AG10803 (cell line): Measurements from ENCODE around the gene CES2.

Source experiments
- DNase-seq: peaks from one replicate; pipeline ENCODE4 v3.0.0; 2010; ENCODE audit warnings: low read depth
- H3K4me3 ChIP-seq: 2 replicates; pipeline ENCODE4 v1.5.1; 2011; ENCODE audit warnings: mild to moderate bottlenecking, low read length, control low read depth
- TF ChIP-seq, protein P1 (sequence below): conservative IDR thresholded peaks from 2 replicates; pipeline ENCODE4 v1.5.1; 2011; ENCODE audit warnings: mild to moderate bottlenecking, low read length, control low read depth, inconsistent platforms

The CES2 gene

DNA sequence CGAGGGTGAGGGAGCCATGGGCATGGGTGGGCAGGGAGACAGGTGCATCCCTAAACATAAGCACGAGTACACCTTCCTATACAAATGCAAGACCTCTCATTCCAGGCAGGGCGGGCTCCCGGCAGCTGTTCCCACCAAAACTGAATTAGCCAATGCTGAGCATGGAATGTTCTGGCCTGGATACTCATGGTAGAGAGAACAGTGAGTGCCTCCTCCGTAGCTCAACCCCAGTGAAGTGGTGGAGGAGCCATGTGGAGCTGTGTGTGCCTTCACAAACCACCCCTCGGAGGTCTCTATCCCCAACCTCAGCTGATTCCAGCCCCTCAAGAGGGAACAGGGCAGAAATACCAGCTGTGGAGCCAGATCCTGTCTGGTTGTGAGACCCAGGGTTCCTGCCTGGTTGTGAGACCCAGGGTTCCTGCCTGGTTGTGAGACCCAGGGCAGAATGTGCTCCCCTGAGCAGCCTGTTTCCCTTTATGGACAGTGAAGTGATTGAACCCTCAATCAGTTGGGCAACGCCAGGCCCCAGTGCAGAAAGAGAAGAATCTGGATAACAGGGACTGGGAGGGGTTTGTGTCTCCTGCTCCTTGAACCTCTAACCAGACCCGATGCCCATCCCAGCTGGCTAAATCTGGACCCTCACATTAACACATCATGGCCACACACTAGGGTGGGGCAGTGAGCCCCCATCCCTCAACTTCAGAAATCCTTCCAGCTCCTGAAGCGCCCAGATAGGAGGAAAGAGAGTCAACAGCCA lies 14.2 kb upstream of the CES2 start:
- TF ChIP-seq, protein P1, sequence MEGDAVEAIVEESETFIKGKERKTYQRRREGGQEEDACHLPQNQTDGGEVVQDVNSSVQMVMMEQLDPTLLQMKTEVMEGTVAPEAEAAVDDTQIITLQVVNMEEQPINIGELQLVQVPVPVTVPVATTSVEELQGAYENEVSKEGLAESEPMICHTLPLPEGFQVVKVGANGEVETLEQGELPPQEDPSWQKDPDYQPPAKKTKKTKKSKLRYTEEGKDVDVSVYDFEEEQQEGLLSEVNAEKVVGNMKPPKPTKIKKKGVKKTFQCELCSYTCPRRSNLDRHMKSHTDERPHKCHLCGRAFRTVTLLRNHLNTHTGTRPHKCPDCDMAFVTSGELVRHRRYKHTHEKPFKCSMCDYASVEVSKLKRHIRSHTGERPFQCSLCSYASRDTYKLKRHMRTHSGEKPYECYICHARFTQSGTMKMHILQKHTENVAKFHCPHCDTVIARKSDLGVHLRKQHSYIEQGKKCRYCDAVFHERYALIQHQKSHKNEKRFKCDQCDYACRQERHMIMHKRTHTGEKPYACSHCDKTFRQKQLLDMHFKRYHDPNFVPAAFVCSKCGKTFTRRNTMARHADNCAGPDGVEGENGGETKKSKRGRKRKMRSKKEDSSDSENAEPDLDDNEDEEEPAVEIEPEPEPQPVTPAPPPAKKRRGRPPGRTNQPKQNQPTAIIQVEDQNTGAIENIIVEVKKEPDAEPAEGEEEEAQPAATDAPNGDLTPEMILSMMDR, result no peak
- no peak for DNase-seq
- H3K4me3 ChIP-seq, result no peak overlapping the region

DNA sequence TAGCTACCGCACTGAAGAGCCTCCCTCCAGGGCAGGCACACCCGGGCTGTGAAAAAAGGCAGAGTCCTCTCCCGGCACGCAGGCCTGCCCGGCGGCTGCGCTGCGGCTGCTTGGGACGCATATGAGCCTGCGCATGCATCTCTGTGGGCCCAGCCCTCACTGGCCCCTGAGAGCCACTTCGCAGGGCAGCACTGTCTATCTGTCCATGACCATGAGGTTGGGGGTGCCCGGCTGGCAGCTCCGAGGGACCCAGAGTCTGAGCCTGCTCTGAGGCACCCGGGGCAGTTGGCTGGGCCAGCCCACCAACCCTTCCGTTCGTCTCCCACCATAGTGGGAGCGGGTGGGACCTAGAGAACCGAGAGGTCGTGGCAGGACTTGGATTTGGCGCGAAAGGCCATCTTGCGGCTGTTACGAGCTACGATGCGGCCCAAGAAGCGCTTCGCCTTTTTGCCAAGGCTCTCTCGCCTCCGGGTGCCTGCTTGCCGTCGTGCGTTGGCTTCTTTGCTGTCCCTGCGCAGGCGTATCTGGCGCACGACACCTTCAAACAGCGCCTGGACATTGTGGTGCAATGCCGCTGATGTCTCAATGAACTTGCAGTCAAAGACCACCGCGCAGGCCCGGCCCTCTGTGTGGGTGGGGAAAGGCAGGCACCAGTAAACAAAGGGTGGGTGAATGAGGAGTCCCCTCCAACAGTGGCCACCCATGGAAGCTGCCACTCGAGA lies 13.4 kb upstream of the CES2 start:
- no peak for DNase-seq
- TF ChIP-seq, protein P1, result no peak
- H3K4me3 ChIP-seq, result no peak overlapping the region

DNA sequence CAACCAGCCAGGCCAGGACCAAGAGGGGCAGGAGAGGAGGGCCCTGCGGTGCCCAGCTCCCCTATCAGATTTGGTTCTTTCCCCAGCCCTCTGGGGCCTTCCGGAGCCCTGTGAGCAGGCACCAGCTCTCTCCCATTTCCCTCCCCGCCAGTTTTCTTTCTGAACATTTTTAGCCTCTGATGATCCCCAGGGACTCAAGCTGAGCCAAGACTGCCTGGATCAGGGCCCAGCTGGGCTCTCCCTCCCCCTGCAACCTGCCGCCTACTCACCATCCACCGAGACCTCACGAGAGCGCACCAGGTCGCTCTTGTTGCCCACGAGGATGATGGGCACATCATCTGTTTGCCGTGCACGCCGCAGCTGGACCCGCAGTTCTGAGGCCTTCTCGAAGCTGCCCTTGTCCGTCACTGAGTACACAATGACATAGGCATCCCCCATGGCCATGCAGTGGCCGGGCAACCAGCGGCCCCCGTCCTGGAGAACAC lies 12.0 kb upstream of the CES2 start:
- no peak for DNase-seq
- TF ChIP-seq, protein P1, result no peak
- no peak overlapping the region for H3K4me3 ChIP-seq

DNA sequence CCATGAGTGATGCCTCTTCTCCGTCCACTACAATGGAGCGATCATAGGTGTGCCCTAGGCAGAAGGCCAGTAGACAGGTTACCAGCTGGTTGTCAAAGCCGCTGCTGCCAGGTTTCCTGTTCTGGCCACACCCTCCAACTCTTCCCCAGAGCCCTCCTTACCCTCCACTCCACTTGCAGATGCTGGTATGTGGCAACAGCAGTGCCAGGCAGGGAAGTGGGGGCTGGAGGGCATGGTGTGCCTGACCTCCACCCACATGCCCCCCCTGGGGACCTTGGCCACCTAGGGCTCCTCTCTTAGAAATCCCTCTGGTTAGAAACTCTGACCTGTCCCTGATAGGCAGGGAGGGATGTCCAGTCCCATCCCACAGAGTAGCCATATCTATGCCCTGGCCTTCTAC lies 11.4 kb upstream of the CES2 start:
- no peak for DNase-seq
- H3K4me3 ChIP-seq, result no peak overlapping the region
- TF ChIP-seq, protein P1, result no peak

DNA sequence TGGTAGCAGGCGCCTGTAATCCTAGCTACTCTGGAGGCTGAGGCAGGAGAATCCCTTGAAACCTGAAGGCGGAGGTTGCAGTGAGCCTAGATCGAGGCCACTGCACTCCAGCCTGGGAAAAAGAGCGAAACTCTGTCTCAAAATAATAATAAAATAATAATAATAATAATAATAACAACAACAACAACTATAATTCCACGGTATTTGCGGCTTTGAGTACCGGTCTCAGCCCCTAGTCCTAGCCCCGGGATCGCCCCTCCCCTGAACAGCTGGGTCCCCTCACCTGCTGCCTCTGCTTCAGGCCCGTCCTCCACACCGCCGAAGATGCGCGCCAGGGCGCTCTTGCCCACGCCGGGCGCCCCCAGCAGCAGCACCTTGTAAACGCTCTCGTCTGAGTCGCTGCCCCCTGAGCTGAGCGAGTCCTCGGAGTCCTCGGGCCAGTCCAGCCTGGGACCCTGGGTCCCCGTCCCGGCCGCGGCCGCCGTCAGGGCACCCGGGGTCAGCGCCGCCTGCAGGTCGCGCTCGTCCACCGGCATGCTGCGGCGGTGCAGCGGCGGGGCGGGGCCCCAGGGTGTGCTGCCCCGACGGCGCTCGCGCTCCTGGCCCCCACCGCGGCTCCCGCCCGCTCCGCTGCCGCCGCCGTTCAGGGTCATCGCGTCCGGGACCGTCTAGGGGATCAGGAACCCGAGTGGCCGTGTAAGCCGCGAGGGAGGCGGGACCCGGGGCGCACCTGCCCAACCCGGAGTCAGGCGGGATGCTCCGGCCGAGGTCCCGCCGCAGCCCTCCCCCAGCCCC lies 10.6 kb upstream of the CES2 start:
- TF ChIP-seq, protein P1, result no peak; the same call in 1 of the 2 replicates
- no peak for DNase-seq
- peak overlapping the region; percentile 50 for H3K4me3 ChIP-seq

DNA sequence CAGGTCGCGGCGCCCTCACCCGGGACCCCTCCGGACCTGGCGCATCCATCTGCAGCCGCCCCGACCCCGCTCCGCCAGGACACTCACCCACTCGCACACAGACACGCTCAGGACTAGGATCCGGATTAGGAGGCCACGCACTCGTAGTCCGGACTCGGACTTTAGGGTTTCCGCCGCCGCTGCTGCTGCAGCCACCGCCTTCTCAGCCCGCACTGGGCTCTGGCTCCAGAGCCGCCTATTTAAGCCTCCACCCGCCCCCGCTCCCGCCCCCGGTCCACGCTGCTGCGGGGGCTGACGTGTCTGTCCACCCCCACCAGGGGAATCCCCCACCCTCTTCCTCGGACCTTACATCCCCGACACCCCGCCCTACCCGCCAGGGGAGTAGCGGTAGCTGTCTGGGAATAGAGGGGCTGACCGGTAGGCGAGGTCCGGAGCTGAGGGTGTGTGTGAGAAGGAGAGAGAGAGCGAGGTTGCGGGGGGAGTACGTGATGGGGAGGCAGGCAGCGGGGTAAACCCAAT lies 9.9 kb upstream of the CES2 start, which contains the start of gene RRAD:
TSS of gene RRAD (minus strand) at position 214 of the 519 bp plus-strand sequence. CDS start 356 bp downstream, outside the sequence.
- H3K4me3 ChIP-seq, result peak within 1 kb of the TSS; percentile 50
- TF ChIP-seq, protein P1, result no peak
- peak; percentile 44 for DNase-seq
